Activated CD4-positive, alpha-beta T cell treated with anti-CD3 and anti-CD28 coated beads for 4 hours (primary cell): Measurements from ENCODE around the gene ATP2C2.

Source experiments
- DNase-seq, 2 donors: peaks; one replicate each; pipeline ENCODE4 v3.0.0-alpha.2; 2020

Gene ATP2C2

DNA sequence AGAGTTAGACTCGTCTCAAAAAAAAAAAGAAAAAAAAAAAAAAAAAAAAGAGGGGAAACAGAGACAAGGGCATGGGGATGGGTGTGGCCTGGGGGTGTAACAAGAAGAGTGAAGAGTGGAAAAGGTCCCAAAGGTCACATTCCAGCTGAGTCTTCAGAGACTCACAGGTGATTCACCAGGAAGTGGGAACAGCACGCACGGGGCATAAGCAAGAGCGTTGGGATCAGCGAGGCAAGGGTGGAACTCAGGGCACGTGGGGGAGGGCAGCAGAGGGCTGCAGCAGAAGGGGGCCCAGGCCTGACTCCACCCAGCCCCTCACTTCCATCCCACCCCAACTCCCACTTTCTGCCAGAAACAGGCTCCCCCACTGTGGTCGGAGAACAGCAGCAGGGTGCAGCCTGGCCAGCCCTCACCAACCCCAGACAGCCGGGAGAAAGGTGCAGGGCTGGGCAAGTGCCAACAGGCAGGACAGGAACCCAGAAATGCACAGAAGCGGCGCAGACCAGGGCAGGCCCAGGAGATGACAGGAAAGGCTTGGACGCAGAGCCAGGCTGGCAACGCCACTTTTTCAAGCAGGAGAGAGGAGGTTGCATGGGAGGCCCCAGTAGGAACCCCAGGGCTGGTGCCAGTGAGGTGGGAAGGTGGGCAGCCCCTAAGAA, 132.9 kb downstream of the ATP2C2 start:
- no peak for DNase-seq

DNA sequence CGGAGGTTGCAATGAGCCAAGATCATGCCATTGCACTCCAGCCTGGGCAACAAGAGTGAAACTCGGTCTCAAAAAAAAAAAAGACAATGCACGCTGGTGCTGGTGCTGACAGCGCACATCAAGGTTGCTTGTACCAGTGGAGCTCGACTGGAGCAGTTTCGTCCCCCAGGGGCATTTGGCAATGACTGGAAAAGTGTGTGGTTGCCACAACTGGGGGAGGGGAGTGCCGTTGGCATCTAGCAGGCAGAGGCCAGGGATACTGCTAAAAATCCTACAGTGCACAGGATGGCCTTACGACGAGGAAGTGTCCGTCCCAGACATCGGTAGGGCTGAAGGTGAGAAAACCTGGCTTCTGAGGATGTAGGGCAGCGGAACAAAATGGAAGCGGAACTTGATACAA, 133.7 kb downstream of the ATP2C2 start:
- DNase-seq, result no peak

DNA sequence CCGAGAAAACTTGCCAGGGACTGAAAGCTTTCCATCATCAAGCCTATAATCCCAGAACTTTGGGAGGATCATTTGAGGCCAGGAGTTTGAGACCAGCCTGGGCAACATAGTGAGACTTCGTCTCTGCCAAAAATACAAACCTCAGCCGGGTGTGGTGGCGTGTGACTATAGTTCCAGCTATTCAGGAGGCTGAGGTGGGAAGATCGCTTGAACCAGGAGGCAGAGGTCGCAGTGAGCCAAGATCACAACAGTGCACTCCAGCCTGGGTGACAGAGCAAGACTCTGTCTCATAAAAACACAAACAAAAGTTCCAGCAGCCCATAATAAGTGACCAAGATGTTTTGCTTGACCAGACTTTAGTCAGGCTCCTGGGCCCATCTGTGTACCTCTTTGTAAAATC, 134.2 kb downstream of the ATP2C2 start:
- DNase-seq, result no peak

DNA sequence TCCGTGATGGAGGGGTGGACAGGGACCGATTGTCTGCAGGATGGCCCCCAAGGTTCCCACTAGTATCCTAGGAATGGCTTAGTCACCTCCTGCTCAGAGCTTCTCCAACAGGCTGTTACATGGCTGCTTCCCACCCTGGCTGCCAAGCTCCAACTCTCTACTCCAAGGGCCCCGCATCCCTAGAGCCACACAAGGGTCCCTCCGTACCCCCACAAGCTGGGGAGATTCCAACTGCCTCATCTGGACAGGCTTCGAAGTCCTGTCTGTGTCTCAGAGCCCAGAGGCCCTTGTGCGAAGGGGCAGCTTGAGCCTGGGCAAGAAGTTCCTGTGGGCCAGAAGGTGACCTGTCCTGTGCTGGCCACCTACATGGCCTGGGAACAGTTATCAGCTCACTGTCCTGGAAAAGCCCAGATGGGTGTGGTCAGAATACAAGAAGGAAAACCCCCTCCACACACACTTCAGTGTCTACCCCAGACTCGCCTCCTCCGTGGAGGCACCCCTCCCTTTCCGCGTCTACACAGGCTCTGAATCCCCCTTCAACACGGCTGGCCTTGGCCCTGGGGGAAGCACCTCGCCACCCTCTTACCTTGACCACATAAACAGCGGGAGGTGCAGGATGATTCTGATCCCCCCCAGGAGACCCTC, 135.5 kb downstream of the ATP2C2 start:
- no peak for DNase-seq

DNA sequence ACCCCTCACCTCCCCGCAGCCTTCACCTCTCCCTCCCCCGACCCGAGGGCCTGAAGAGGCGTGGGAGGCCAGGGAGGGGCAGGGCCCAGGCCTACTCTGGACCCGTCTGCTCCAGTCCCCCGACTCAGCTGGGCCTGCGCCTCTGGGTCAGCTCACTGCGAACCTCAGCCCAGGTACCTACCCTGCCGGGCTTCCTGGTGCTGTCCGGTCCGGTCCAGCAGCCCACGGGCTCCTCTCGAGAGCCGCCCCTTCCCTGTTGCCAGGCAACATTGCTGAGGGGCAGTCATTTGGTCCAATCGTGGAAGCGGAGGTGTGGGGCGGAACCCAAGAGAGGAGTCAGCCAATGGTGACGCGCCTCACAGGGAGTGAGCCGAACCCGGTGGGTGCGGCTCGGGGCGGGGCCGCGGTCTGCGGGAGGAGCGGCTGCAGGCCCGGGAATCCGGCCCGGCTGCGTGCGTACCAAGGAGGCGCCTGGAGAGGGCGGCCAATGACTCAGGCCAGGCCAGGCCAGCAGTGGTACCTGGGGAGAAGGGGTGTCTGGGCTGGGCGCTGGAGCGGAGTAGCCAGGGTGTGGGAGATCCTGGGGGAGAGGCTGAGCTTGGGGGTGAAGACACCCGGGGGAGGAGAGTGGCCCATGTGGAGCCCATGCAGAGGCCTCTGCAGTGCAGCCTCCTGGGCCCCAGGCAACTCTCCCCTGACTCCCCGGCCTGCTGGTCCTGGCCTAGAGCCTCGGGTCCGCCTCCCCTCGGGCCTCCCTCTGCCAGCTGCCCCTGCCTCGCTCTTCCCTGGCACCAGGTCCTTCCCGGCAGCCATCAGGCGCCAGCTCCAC, 136.3 kb downstream of the ATP2C2 start, which contains the start of gene MEAK7:
Gene MEAK7, minus strand, starts transcription at position 240 of the 829 bp plus-strand sequence. CDS start 6,573 bp downstream, outside the sequence.
- DNase-seq, result peak; percentile 96 to 97

DNA sequence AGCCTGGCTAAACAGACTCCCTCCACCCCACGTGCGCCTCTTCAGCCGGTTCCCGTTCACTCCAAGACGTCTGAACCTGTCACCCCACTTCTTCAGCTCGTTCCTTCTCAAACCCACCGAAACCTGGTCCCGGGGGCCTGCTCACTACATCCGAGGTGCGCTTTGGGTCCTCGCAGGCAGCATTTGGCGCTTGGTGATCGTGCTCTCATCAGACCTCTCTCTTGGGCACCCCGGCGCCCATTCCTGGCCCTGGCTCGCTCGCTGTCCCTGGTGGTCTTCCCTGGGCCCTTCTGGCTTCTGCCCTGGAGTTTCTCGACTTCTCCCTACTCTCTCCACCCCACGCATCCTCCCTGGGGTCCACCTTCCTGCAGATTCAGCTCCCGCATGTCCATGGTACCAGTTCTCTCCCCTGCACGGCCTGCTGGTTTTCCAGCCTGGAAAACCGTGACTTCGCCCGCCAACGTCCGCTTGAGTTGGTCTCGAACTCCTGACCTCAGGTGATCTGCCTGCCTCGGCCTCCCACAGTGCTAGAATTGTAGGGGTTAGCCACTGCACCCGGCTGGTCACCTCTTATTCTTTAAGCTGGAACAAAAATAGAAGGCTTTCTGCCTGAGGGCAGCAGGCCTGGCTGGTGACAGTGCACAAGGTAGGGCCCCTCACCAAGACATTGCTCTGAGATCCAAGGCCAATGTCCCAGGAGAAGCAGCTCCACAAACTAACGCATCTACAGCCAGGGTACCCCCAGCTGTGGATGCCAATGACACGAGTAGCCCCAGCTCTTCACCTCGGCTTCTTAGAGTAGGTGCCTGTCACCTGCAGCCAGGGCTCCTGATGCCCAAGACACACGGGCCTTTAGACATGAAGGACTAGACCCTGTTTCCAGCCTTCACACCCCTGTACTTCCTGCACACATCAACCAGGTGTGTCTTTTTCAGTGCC, 137.2 kb downstream of the ATP2C2 start:
- DNase-seq, result no peak

DNA sequence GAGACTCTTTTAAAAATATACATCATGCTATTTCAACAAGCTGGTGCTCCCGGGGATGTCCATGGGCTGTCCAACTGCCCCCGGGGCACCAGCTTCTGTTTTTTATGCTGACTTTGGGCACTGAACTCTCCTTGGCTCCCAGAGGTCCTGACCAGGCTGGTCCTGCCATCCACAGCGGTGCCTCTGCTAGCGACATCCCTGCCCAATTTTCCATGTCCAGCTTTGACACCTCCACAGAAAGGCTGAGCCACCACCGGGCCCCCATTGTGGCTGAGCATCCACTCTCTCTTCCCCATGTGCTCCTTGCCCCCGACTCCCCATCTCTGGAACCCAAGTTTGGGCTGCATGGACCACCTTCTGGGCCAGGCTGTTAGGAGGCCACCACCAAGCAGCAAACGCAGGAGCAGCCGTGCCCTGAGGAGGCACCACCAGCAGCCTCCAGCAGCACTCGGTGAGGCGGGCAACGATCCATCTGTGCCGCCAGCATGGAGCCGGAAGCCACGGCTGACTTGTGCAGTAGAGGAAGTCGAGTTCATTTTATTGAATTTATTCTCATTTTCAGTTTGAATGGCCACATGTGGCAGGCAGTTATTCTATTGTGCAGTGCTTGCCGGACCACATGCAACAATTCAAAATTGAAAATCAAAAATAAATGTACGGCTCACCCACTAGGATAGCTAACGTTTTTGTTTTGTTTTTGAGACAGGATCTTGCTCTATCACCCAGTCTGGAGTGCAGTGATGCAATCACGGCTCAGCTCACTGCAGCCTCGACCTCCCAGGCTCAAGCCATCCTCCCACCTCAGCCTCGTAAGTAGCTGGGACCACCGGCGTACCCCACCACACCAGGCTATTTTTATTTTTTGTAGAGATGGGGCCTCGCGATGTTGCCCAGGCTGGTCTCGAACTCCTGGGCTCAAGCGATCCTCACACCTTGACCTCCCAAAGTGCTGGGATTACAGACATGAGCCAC, 139.0 kb downstream of the ATP2C2 start:
- DNase-seq, result no peak

DNA sequence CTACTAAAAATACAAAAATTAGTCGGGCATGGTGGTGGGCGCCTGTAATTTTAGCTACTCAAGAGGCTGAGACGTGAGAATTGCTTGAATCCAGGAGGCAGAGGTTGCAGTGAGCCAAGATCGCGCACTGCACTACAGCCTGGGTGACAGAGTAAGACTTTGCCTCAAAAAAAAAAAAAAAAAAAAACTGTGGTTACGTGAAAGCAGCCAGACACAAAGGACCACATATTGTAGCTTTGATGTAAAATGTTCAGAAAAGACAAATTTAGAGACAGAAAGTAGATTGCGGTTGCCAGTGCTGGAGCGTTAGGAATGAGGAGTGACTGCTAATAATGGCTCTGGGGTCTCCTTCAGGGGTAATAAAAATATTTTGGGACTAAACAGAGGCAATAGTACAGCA, 140.2 kb downstream of the ATP2C2 start:
- no peak for DNase-seq

DNA sequence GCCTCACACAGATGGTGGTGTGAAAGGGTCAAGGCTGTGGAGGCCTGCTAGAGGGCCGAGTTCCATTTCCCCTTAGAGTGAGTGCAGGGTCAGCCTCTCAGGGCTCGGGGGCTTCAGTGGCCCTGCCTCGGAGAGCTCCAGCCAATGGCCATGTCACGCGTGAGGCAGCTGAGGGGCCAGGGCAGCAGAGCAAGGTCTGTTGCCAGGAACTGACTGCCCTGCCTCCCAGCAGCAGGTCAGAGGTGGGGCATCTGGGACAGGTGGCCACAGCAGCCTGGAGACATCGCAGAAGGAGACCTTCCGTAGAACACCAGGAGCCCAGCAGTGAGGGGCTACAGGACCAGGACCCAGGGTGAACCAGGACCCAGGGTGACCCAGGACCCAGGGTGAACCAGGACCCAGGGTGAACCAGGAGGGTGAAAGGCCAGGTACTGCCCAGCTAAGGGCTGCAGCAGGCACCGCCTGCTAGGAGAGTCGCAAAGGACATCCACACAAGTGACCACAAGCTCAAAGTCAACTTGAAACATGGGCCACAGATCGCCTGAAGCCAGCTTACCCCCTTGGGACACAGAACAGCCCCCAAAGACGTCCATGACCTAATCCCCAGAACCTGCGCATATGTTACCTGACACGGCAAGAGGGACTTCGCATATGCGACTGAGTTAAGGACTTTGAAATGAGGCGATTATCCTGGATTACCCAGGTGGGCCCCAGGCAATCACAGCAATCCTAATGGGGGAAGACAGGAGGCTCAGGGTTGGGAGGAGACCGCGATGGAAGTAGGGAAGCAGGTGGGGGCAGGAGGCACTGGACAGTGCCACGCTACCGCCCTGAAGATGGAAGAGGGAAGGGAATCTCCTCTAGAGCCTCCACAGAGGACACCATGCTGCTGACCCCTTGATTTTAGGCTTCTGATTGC, 141.0 kb downstream of the ATP2C2 start:
- DNase-seq, result no peak

DNA sequence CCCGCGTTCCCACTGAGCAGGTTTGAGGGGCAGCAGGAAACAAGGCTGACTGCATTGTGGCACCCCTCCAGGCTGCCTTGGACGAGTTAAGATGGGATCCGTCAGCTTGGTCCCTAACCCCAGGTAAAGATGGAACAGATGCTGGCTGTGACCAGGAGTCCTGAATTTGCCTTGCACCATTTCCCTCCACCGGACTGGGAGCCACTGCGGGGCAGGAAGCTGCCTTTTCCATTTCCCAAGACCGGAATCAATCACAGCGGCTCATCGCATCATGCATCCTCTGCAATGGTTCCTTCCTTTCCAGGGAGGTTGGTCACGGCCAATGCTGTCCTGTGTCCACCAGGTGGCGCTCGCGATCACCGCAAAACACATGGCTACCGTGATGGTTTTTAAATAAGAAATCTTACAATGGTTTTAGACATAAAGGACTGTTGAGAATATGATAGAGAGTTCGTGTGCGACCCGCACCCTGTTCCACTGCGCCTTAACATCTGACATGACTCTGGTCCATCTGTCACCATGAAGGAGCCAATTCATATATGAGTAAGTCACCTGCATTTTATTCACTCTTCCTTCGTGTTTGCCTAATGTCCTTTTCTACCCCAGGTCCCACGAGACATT, 143.0 kb downstream of the ATP2C2 start:
- DNase-seq, result peak; percentile 80 to 86

DNA sequence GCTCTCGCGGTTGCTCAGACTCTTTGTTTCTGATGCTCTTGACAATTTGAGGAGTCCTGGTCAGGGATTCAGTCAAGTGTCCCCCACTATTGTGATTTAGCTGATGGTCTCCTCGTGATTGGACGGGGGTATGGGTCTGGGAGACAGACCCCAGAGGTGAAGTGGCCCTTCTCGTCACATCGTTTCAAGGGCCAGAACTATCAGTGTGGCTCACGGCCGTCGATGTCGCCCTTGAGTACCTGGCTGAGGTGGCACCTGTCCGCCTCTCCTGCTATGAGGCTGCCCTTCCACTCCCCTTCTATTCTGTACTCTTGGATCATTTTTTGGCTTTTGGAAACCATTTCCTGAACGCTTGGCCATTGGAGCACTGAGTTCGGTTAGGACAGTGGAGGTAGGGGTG, 143.5 kb downstream of the ATP2C2 start:
- DNase-seq, result no peak

DNA sequence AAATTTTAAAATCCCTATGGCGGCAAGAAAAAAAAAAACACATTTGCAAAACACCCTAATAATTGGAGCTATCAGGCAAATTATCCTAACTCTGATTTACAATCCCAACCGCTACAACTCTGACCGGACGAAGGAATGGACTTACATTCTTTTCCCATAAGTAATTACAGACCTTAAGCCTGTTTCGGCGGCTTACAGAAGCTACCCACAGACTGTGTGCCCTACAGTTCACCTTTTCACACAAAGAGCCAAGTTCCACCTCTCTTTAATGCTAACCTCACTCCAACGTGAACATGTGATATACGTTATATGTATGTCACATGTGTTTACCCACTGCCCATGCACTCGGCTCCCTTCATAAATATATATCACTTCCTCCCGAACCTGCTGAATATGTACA, 144.8 kb downstream of the ATP2C2 start:
- DNase-seq, result no peak

DNA sequence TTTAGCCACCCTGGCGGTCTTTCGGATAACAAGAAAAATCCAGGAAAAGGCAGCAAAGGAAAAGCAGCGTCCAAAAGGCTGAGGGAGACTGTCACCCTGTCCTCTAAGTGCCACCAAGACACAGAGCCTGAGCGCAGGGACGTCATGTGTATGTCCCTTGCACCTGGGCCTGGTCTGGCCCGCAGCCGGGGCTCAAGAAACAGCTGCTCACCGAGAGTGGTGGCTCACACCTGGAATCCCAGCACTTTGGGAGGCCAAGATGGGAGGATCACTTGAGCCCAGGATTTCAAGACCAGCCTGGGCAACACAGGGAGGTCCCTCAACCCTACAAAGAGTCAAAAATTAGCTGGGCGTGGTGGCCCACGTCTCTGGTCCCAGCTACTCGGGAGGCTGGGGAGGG, 145.3 kb downstream of the ATP2C2 start:
- no peak for DNase-seq
